OCI-LY1 (cell line): ENCODE data around the gene ZPR1.

ENCODE experiments used
- H2AFZ ChIP-seq: fragments of 200-600 bp; sonication (generic), shearing (Covaris generic); 2 replicates; pipeline ENCODE4 v1.6.0; 2014; ENCODE audit warnings: antibody characterized with exemption, mild to moderate bottlenecking, low read length
- H3F3A ChIP-seq: fragments of 200-600 bp; sonication (generic), shearing (Covaris generic); 2 replicates; pipeline ENCODE4 v1.6.0; 2014; ENCODE audit warnings: mild to moderate bottlenecking, antibody characterized with exemption, low read length, moderate library complexity; ENCODE audit not compliant: insufficient read depth
- H3K27ac ChIP-seq: fragments of 200-600 bp; sonication (generic); 2 replicates; pipeline ENCODE4 v1.5.1; 2014; ENCODE audit warnings: low read length, mixed run types, mild to moderate bottlenecking, low read depth; ENCODE audit not compliant: poor library complexity, severe bottlenecking
- H3K27me3 ChIP-seq: fragments of 200-600 bp; sonication (generic); 2 replicates; pipeline ENCODE4 v1.6.0; 2014; ENCODE audit warnings: antibody characterized with exemption, mild to moderate bottlenecking, low read length, moderate library complexity; ENCODE audit not compliant: insufficient read depth
- H3K36me3 ChIP-seq: fragments of 200-600 bp; sonication (generic); 2 replicates; pipeline ENCODE4 v1.6.1; 2014; ENCODE audit warnings: mild to moderate bottlenecking, antibody characterized with exemption, low read length, moderate library complexity, mixed read lengths; ENCODE audit not compliant: insufficient read depth
- H3K4me1 ChIP-seq: fragments of 200-600 bp; sonication (generic); 2 replicates; pipeline ENCODE4 v1.5.1; 2014; ENCODE audit warnings: mild to moderate bottlenecking, low read length, moderate library complexity; ENCODE audit not compliant: insufficient read depth, severe bottlenecking
- H3K4me2 ChIP-seq: fragments of 200-600 bp; sonication (generic), shearing (Covaris generic); 2 replicates; pipeline ENCODE4 v1.6.1; 2014; ENCODE audit warnings: low read length
- H3K4me3 ChIP-seq: fragments of 200-600 bp; sonication (generic); 2 replicates; pipeline ENCODE4 v1.5.1; 2014; ENCODE audit warnings: low read length, low read depth, mild to moderate bottlenecking, mixed read lengths; ENCODE audit not compliant: poor library complexity, severe bottlenecking
- H3K79me2 ChIP-seq: fragments of 200-600 bp; shearing (Covaris generic); 2 replicates; pipeline ENCODE4 v1.6.1; 2016; ENCODE audit warnings: mixed run types, low read length, mixed read lengths; ENCODE audit not compliant: insufficient read depth
- H3K9ac ChIP-seq: fragments of 200-600 bp; sonication (generic), shearing (Covaris generic); 2 replicates; pipeline ENCODE4 v1.6.1; 2014; ENCODE audit warnings: mild to moderate bottlenecking, low read length, mixed read lengths
- H3K9me2 ChIP-seq: fragments of 200-600 bp; sonication (generic), shearing (Covaris generic); 2 replicates; pipeline ENCODE4 v1.6.1; 2014; ENCODE audit warnings: low read depth, mild to moderate bottlenecking, low read length, mixed read lengths
- H3K9me3 ChIP-seq: fragments of 200-600 bp; shearing (Covaris generic); 2 replicates; pipeline ENCODE4 v1.6.1; 2014; ENCODE audit warnings: low read length, mixed read lengths
- H4K20me1 ChIP-seq: fragments of 200-600 bp; sonication (generic), shearing (Covaris generic); 2 replicates; pipeline ENCODE4 v1.6.0; 2016; ENCODE audit warnings: mild to moderate bottlenecking, low read length; ENCODE audit not compliant: insufficient read depth
- EZH2 ChIP-seq: fragments of 200-600 bp; sonication (generic), shearing (Covaris generic); IDR thresholded peaks from 2 replicates; pipeline ENCODE4 v1.8.0; 2017; ENCODE audit warnings: borderline replicate concordance, mixed run types, mild to moderate bottlenecking, antibody characterized with exemption, low read length, moderate library complexity, mixed read lengths
- TF ChIP-seq, protein P1 (sequence below): fragments of 200-600 bp; sonication (generic), shearing (Covaris generic); IDR thresholded peaks from 2 replicates; pipeline ENCODE4 v1.5.1; 2017; ENCODE audit warnings: mild to moderate bottlenecking, antibody characterized with exemption, low read length, moderate library complexity, mixed read lengths

Gene ZPR1

DNA sequence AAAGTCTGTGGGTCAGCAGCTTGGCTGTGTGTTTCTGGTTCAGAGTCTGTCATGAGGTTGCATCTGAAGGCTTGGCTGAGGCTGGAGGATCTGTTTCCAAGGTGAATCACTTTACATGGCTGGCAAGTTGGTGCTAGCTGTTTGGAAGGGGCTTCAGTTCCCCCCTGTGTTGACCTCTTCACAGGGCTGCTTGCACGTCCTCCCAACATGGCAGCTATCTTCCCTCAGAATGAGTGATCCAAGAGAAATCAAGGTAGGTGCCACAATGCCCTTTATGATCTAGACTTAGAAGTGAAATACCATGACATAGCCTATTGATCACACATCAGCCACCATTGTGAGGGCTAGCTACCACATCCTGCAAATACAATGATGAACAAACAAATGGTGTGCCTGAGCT lies 25.3 kb upstream of the ZPR1 start:
- Histone ChIP-seq H3K4me1 (peaks cover 15% of the 10 kb centered on the region), H3K9me3 (no peaks in the 10 kb centered on the region), H3F3A (no peaks in the 10 kb centered on the region), H3K9ac (no peak overlapping the region), H3K27me3 (no peaks in the 10 kb centered on the region), H3K27ac (no peak overlapping the region), H3K79me2 (no peaks in the 10 kb centered on the region), H3K4me3 (no peak overlapping the region), H3K9me2 (no peaks in the 10 kb centered on the region), H3K36me3 (no peaks in the 10 kb centered on the region), H4K20me1 (no peaks in the 10 kb centered on the region), H2AFZ (no peak overlapping the region), H3K4me2 (no peak overlapping the region)
- TF ChIP-seq, protein P1, sequence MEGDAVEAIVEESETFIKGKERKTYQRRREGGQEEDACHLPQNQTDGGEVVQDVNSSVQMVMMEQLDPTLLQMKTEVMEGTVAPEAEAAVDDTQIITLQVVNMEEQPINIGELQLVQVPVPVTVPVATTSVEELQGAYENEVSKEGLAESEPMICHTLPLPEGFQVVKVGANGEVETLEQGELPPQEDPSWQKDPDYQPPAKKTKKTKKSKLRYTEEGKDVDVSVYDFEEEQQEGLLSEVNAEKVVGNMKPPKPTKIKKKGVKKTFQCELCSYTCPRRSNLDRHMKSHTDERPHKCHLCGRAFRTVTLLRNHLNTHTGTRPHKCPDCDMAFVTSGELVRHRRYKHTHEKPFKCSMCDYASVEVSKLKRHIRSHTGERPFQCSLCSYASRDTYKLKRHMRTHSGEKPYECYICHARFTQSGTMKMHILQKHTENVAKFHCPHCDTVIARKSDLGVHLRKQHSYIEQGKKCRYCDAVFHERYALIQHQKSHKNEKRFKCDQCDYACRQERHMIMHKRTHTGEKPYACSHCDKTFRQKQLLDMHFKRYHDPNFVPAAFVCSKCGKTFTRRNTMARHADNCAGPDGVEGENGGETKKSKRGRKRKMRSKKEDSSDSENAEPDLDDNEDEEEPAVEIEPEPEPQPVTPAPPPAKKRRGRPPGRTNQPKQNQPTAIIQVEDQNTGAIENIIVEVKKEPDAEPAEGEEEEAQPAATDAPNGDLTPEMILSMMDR, result no peak
- TF ChIP-seq EZH2, result no peak

DNA sequence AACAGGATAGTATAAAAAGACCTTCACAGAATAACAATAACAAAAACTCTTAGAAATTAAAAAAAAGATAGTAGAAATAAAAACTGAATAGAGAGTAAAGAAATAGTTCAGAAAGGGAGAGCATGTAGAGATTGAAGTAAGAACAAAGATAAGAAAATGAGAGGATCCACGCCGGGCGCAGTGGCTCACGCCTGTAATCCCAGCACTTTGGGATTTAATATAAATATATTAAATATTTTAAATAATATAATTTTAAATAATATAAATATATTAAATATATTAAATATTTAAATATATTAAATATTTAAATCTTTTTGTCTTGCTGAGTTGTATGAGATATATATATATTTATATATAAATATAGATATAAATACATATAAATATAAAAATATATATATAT lies 24.3 kb upstream of the ZPR1 start:
- no peaks in the 10 kb centered on the region for H3K9me2 ChIP-seq
- no peaks in the 10 kb centered on the region for H3K79me2 ChIP-seq
- H3K9ac ChIP-seq, result no peak overlapping the region
- H3F3A ChIP-seq, result no peaks in the 10 kb centered on the region
- peaks cover 15% of the 10 kb centered on the region for H3K4me1 ChIP-seq
- H3K36me3 ChIP-seq, result no peaks in the 10 kb centered on the region
- no peak overlapping the region for H3K4me3 ChIP-seq
- no peaks in the 10 kb centered on the region for H3K27me3 ChIP-seq
- H3K9me3 ChIP-seq, result no peaks in the 10 kb centered on the region
- H3K4me2 ChIP-seq, result no peak overlapping the region
- H2AFZ ChIP-seq, result no peak overlapping the region
- no peak for TF ChIP-seq EZH2
- TF ChIP-seq, protein P1, result no peak
- H4K20me1 ChIP-seq, result no peaks in the 10 kb centered on the region
- H3K27ac ChIP-seq, result no peak overlapping the region

DNA sequence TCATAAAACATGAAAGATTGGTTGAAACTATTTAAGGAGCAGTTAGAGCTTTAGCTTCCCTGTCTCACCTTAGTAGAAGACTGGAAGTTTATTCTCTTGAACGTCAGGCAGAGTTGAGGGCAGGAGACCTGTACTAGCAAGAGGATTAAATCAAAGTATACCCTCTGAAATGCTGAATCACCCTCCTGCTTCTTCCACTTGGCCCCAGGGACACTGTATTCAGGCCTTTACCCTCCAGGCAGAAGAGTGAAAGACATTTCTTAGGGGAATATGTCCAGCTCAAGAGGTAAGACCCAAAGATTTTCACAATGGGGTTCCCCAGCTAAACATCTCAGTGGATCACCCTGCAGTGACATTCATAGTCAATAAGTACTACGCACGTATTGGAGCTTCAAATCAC lies 23.4 kb upstream of the ZPR1 start:
- H3K27me3 ChIP-seq, result no peaks in the 10 kb centered on the region
- no peak overlapping the region for H2AFZ ChIP-seq
- H3K9me3 ChIP-seq, result no peaks in the 10 kb centered on the region
- H3K4me1 ChIP-seq, result peaks cover 15% of the 10 kb centered on the region
- TF ChIP-seq, protein P1, result no peak
- TF ChIP-seq EZH2, result no peak
- H3F3A ChIP-seq, result no peaks in the 10 kb centered on the region
- no peak overlapping the region for H3K27ac ChIP-seq
- peak overlapping the region; percentile 8; the same call in 1 of the 2 replicates for H3K4me2 ChIP-seq
- no peaks in the 10 kb centered on the region for H3K36me3 ChIP-seq
- no peak overlapping the region for H3K4me3 ChIP-seq
- H4K20me1 ChIP-seq, result no peaks in the 10 kb centered on the region
- no peak overlapping the region for H3K9ac ChIP-seq
- H3K79me2 ChIP-seq, result no peaks in the 10 kb centered on the region
- no peaks in the 10 kb centered on the region for H3K9me2 ChIP-seq
